HepG2 (cell line): ENCODE measurements around the gene LIPE. TPM values are rescaled to one million over a fixed set of nuclear protein-coding genes. Genes with fewer than 3 reads are reported as not detected.

Source experiments
- HDAC2 ChIP-seq: sonication (generic); formaldehyde crosslinking; IDR thresholded peaks from 2 replicates; pipeline ENCODE4 v1.4.0; 2020; ENCODE audit warnings: missing genetic modification reagents
- KAT8 ChIP-seq: IDR thresholded peaks from 2 replicates; pipeline ENCODE4 v1.6.1; 2016; ENCODE audit warnings: missing genetic modification reagents, missing compliant biosample characterization
- MED1 ChIP-seq: sonication (generic); formaldehyde crosslinking; IDR thresholded peaks from 2 replicates; pipeline ENCODE4 v1.4.0; 2020; ENCODE audit warnings: missing genetic modification reagents
- NR2F6 ChIP-seq, 2 experiments: IDR thresholded peaks; 2 replicates each; pipeline ENCODE4 v1.6.1; 2016; ENCODE audit warnings: antibody characterized with exemption in 1 of 2, mild to moderate bottlenecking in 1 of 2
- SKI ChIP-seq: fragments of 450-650 bp; IDR thresholded peaks from one replicate; pipeline ENCODE4 v1.6.1; 2018; ENCODE audit warnings: mild to moderate bottlenecking; ENCODE audit not compliant: partially characterized antibody
- SP4 ChIP-seq: sonication (generic); formaldehyde crosslinking; IDR thresholded peaks from 2 replicates; pipeline ENCODE4 v1.8.1; 2023; ENCODE audit warnings: mild to moderate bottlenecking, missing genetic modification reagents
- ZMYM2 ChIP-seq: sonication (generic); formaldehyde crosslinking; IDR thresholded peaks from 2 replicates; pipeline ENCODE4 v1.8.0; 2022; ENCODE audit warnings: mild to moderate bottlenecking, missing genetic modification reagents
- ZNF234 ChIP-seq: sonication (generic); formaldehyde crosslinking; conservative IDR thresholded peaks from 2 replicates; pipeline ENCODE4 v1.5.1; 2020; ENCODE audit warnings: mild to moderate bottlenecking, missing genetic modification reagents
- polyA plus RNA-seq, 8 experiments: library from polyadenylated mRNA; depleted of rRNA in 3 of 8; stranded (reverse) in 7 of 8; unstranded in 1 of 8; fragments of >200 nt; fragmentation: Illumina TruSeq in 4 of 8; extraction: Trizol in 4 of 8; gene quantifications; 2 replicates each; pipeline versions ENCODE4 v1.2.1 to v1.2.3, GENCODE V29; 2011 to 2016; ENCODE audit warnings: low read depth in 4 of 8, missing spikeins in 1 of 8, mixed read lengths in 1 of 8; ENCODE audit not compliant: insufficient read depth in 1 of 8
- total RNA-seq, 5 experiments: library from RNA; depleted of rRNA; stranded (reverse); fragments of >200 nt; fragmentation: Illumina TruSeq; extraction: Trizol; gene quantifications; 2 replicates each; pipeline ENCODE4 v1.2.3, GENCODE V29; 2016; ENCODE audit warnings: low read depth in 1 of 5
- TF ChIP-seq, protein P1 (sequence below): sonication (generic); formaldehyde crosslinking; IDR thresholded peaks from one replicate; pipeline ENCODE4 v1.5.1; 2020; ENCODE audit warnings: mild to moderate bottlenecking, missing genetic modification reagents; ENCODE audit errors: not compliant biosample characterization
- TF ChIP-seq, protein P2 (sequence below): sonication (generic); formaldehyde crosslinking; IDR thresholded peaks from 2 replicates; pipeline ENCODE4 v1.5.1; 2020; ENCODE audit warnings: missing genetic modification reagents, mild to moderate bottlenecking, borderline replicate concordance
- TF ChIP-seq, protein P3 (sequence below): sonication (generic); formaldehyde crosslinking; IDR thresholded peaks from 2 replicates; pipeline ENCODE4 v1.5.0; 2020; ENCODE audit warnings: mild to moderate bottlenecking, missing genetic modification reagents
- TF ChIP-seq, protein P4 (sequence below): sonication (generic); formaldehyde crosslinking; IDR thresholded peaks from 2 replicates; pipeline ENCODE4 v1.5.1; 2020; ENCODE audit warnings: missing genetic modification reagents, mild to moderate bottlenecking, borderline replicate concordance

LIPE gene
- total and polyA plus RNA-seq, 2 of the 13 experiments (the other 11 are each of a cell fraction or from before 2014, with no cell fraction given), result not detected

DNA sequence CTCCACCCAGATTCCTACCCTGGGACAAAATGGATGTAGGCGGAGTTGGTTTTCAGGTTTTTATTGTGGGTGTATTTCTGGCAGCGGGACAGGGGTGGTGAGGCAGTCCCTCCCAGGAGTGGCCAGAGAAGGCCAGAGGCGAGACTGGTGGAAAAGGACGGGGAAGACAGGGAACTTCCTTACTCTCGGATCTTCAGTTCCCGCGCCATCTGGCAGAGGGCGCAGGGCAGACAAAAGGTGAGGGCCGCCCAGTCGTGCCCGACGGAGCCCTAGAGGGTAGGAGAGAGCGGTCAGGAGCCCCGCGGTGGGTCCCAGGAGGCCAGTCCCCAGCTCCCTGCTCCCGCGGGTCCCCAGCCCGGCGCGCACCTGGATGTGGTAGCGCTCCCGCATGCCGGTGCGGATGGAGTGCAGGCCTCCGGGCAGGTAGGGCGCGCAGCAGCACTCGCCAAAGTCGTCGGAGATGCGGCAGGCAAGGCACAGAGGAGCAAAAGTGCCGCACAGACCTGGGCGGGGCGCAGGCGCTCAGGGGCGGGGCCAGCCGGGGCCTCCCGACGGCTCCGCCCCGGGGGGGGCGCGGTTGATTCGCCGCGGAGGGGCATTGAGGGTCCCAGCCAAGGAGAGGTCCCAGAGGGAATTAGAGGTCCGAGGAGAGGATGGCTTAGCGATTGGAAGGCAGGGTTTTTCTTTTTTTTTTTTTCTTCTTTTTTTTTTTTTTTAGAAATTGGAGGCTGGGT, 40.0 kb downstream of the LIPE start (continued):
- TF ChIP-seq, protein P1, sequence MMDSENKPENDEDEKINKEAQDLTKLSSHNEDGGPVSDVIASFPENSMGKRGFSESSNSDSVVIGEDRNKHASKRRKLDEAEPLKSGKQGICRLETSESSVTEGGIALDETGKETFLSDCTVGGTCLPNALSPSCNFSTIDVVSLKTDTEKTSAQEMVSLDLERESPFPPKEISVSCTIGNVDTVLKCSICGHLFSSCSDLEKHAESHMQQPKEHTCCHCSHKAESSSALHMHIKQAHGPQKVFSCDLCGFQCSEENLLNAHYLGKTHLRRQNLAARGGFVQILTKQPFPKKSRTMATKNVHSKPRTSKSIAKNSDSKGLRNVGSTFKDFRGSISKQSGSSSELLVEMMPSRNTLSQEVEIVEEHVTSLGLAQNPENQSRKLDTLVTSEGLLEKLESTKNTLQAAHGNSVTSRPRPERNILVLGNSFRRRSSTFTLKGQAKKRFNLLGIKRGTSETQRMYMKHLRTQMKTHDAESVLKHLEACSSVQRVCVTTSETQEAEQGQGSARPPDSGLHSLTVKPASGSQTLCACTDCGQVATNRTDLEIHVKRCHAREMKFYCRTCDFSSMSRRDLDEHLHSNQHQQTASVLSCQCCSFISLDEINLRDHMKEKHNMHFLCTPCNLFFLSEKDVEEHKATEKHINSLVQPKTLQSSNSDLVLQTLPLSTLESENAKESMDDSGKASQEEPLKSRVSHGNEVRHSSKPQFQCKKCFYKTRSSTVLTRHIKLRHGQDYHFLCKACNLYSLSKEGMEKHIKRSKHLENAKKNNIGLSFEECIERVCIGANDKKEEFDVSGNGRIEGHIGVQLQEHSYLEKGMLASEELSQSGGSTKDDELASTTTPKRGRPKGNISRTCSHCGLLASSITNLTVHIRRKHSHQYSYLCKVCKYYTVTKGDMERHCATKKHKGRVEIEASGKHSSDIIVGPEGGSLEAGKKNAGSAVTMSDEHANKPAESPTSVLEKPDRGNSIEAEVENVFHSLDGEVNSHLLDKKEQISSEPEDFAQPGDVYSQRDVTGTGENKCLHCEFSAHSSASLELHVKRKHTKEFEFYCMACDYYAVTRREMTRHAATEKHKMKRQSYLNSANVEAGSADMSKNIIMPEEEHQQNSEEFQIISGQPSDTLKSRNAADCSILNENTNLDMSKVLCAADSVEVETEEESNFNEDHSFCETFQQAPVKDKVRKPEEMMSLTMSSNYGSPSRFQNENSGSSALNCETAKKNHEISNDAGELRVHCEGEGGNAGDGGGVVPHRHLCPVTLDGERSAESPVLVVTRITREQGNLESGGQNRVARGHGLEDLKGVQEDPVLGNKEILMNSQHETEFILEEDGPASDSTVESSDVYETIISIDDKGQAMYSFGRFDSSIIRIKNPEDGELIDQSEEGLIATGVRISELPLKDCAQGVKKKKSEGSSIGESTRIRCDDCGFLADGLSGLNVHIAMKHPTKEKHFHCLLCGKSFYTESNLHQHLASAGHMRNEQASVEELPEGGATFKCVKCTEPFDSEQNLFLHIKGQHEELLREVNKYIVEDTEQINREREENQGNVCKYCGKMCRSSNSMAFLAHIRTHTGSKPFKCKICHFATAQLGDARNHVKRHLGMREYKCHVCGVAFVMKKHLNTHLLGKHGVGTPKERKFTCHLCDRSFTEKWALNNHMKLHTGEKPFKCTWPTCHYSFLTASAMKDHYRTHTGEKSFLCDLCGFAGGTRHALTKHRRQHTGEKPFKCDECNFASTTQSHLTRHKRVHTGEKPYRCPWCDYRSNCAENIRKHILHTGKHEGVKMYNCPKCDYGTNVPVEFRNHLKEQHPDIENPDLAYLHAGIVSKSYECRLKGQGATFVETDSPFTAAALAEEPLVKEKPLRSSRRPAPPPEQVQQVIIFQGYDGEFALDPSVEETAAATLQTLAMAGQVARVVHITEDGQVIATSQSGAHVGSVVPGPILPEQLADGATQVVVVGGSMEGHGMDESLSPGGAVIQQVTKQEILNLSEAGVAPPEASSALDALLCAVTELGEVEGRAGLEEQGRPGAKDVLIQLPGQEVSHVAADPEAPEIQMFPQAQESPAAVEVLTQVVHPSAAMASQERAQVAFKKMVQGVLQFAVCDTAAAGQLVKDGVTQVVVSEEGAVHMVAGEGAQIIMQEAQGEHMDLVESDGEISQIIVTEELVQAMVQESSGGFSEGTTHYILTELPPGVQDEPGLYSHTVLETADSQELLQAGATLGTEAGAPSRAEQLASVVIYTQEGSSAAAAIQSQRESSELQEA (CRISPR knock-in tag), result peak; percentile 24
- TF ChIP-seq, protein P2, sequence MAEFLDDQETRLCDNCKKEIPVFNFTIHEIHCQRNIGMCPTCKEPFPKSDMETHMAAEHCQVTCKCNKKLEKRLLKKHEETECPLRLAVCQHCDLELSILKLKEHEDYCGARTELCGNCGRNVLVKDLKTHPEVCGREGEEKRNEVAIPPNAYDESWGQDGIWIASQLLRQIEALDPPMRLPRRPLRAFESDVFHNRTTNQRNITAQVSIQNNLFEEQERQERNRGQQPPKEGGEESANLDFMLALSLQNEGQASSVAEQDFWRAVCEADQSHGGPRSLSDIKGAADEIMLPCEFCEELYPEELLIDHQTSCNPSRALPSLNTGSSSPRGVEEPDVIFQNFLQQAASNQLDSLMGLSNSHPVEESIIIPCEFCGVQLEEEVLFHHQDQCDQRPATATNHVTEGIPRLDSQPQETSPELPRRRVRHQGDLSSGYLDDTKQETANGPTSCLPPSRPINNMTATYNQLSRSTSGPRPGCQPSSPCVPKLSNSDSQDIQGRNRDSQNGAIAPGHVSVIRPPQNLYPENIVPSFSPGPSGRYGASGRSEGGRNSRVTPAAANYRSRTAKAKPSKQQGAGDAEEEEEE (CRISPR knock-in tag), result no peak
- TF ChIP-seq, protein P3, sequence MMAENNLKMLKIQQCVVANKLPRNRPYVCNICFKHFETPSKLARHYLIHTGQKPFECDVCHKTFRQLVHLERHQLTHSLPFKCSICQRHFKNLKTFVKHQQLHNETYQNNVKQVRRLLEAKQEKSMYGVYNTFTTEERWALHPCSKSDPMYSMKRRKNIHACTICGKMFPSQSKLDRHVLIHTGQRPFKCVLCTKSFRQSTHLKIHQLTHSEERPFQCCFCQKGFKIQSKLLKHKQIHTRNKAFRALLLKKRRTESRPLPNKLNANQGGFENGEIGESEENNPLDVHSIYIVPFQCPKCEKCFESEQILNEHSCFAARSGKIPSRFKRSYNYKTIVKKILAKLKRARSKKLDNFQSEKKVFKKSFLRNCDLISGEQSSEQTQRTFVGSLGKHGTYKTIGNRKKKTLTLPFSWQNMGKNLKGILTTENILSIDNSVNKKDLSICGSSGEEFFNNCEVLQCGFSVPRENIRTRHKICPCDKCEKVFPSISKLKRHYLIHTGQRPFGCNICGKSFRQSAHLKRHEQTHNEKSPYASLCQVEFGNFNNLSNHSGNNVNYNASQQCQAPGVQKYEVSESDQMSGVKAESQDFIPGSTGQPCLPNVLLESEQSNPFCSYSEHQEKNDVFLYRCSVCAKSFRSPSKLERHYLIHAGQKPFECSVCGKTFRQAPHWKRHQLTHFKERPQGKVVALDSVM (CRISPR knock-in tag), result peak; percentile 21; the same call in 1 of the 2 replicates
- TF ChIP-seq MED1 (CRISPR knock-in tag) (0 out of 2 replicates have a peak, but pooled peaks have one; percentile 13), NR2F6 (IDR thresholded peaks at IDR 0.05) (no peak), NR2F6 (CRISPR knock-in tag; IDR thresholded peaks at IDR 0.05) (peak; percentile 13; the same call in 1 of the 2 replicates), SP4 (peak; percentile 50; the same call in 1 of the 2 replicates), SKI (peak; percentile 25), HDAC2 (CRISPR knock-in tag) (0 out of 2 replicates have a peak, but pooled peaks have one; percentile 22), ZNF234 (CRISPR knock-in tag) (no peak), ZMYM2 (CRISPR knock-in tag) (peak; percentile 78), KAT8 (0 out of 2 replicates have a peak, but pooled peaks have one; percentile 21)
- TF ChIP-seq, protein P4, sequence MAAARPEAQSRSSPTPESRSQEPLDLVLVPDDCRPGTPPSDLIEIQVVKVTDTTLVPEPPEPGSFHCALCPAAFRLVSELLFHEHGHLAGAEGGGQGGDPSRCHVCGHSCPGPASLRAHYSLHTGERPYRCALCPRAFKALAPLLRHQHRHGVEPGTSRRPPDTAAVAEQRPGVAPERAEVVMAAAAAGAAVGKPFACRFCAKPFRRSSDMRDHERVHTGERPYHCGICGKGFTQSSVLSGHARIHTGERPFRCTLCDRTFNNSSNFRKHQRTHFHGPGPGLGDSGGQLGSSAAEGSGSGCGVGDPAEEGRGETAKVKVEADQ (CRISPR knock-in tag), result no peak
